T-helper 2 cell treated with Interferon-gamma antibody and Interleukin-4, amounts not matched to agents 5 μg/mL and 100 μg/mL, for 36 hours (primary cell): ENCODE data around the gene CPB1.

ENCODE experiments used
- DNase-seq: peaks from one replicate; pipeline ENCODE4 v3.0.0; 2021; ENCODE audit warnings: low spot score
- H3K27ac Mint-ChIP-seq: one replicate; pipeline ENCODE4 v1.8.0; 2021; ENCODE audit warnings: mild to moderate bottlenecking, mixed read lengths
- H3K27me3 Mint-ChIP-seq: one replicate; pipeline ENCODE4 v1.8.0; 2021; ENCODE audit warnings: low read depth, mixed read lengths
- H3K36me3 Mint-ChIP-seq: one replicate; pipeline ENCODE4 v1.8.0; 2021; ENCODE audit warnings: low read depth, mixed read lengths
- H3K4me1 Mint-ChIP-seq: one replicate; pipeline ENCODE4 v1.8.0; 2021; ENCODE audit warnings: low read depth, mixed read lengths
- H3K4me3 Mint-ChIP-seq: one replicate; pipeline ENCODE4 v1.8.0; 2022; ENCODE audit warnings: mild to moderate bottlenecking, moderate library complexity, mixed read lengths
- H3K9me3 Mint-ChIP-seq: one replicate; pipeline ENCODE4 v1.8.0; 2021; ENCODE audit warnings: mixed read lengths

Gene CPB1

GRCh38 chr3:148815316-148816110 lies 12.1 kb upstream of the CPB1 start:
- Mint-ChIP-seq H3K27ac (no peak overlapping the region), H3K27me3 (no peaks in the 10 kb centered on the region), H3K9me3 (no peaks in the 10 kb centered on the region), H3K4me1 (no peaks in the 10 kb centered on the region), H3K36me3 (no peaks in the 10 kb centered on the region), H3K4me3 (no peak overlapping the region)
- DNase-seq = no peak

- H3K36me3 Mint-ChIP-seq = no peaks in the 10 kb centered on the region
- DNase-seq = no peak
- no peaks in the 10 kb centered on the region for H3K9me3 Mint-ChIP-seq
- H3K27ac Mint-ChIP-seq = no peak overlapping the region
- H3K4me1 Mint-ChIP-seq = no peaks in the 10 kb centered on the region
- no peaks in the 10 kb centered on the region for H3K27me3 Mint-ChIP-seq
- H3K4me3 Mint-ChIP-seq = no peak overlapping the region
Observed at GRCh38 chr3:148816427-148816826, 11.2 kb upstream of the CPB1 start.

DNA sequence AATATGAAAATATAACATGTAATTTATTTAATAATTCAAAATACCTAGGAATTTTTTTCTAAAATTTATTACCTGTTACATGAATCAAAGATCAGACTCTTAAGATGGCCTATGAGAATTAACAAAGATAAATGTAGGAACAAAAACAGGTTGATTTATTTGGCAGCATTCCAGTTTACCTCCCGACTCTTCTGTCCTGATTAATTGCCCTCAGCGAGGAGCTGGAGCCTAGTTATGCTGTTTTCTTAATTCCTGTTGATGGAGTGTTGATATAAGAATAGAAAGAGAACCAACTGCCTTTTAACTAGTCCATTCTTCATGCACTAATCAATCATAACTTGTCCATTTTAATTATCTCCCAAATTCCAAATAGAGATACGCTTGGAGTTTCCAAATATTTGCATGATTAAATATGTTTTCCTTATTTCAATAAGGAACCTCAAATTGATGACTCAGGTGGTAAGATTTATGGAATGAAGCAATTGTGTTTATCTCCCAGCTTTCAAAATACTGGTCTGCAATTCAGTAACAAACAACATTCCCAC lies 10.6 kb upstream of the CPB1 start:
- Mint-ChIP-seq H3K4me3 (no peak overlapping the region), H3K27ac (no peak overlapping the region), H3K9me3 (no peaks in the 10 kb centered on the region), H3K27me3 (no peaks in the 10 kb centered on the region), H3K36me3 (no peaks in the 10 kb centered on the region), H3K4me1 (no peaks in the 10 kb centered on the region)
- DNase-seq = no peak

DNA sequence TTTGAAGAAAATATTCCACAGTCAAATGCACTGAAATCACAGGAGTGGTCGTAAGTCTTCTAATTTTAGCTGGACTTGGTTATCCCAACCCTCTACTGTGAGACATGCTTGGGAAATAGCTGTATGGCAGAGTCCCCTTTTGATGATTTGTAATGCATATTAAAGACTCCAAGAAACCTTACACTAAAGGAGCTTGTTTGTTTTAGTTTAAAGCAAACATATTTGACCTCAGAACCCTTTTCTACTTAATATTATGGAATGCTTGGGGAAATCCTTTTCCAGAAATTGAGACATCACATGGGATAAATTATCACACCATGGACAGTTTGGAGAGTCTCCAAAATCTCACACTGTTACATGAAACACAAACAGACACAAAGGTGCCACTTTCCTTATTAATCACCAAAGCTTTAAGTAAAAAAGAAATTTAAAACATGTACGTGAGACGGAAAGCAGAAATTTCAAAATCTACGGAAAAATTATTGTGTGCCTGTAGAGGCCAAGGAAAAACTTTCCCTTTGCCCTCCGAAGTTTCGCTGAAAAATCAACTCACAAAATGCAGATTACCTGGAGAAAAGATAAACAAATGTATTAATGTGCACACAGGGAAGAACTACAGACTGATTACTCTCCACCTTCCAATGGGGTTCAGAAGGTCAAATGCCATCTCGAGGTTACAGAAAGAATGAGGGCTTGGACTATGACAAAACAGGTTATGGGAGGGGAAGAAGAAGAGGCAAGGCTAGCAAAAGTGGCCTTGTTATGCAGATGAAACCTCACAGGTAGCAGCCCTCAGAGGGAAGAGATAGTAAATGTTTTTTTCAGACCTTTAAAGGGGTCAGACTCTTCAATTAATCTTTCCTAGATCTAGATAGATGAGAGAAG lies 7.0 kb upstream of the CPB1 start:
- Mint-ChIP-seq H3K36me3 (no peaks in the 10 kb centered on the region), H3K4me1 (no peaks in the 10 kb centered on the region), H3K4me3 (no peak overlapping the region), H3K27me3 (peaks cover 2% of the 10 kb centered on the region), H3K27ac (no peak overlapping the region), H3K9me3 (no peaks in the 10 kb centered on the region)
- no peak for DNase-seq

DNA sequence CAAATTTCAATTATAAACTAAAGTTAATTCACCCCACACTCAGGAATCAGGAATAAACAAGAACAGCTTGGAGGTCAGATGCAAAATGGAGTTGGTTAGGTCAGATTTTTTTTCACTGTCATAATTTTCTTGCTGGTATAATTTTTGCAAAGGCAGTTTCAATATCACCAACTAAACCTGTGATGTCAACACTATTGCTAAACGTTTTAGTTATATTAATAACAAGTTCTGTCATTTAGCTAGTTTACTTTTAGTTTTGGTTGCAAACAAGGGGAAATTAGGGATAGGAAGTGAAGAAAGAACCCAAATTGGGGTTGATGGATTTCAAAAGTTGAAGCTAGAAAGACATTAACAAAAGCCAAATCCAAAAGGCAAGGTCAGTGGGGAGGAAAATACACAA lies 4.6 kb upstream of the CPB1 start:
- no peak for DNase-seq
- Mint-ChIP-seq H3K36me3 (no peaks in the 10 kb centered on the region), H3K27ac (no peak overlapping the region), H3K4me3 (no peak overlapping the region), H3K4me1 (no peaks in the 10 kb centered on the region), H3K9me3 (no peaks in the 10 kb centered on the region), H3K27me3 (peaks cover 2% of the 10 kb centered on the region)

DNA sequence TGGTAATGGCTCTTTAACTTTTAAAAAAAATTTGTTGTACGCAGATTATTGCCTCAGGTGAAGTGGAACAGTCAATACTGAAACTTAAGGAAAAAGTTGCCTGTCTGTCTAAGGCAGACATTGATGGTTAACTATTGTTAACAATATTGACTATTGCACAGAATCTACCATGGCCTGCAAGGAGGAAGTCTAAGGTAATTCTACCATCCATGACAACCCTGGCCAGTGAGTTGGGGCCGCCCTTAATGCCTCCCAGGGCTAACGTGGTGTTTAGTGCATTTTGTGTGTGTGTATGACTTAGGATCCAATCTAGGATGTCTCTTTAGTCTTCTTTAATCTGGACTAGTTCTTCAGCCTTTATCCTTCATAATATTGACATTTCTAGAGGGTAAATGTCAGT lies 2.1 kb upstream of the CPB1 start:
- H3K36me3 Mint-ChIP-seq = no peaks in the 10 kb centered on the region
- H3K9me3 Mint-ChIP-seq = no peaks in the 10 kb centered on the region
- no peak overlapping the region for H3K27ac Mint-ChIP-seq
- no peak overlapping the region for H3K4me3 Mint-ChIP-seq
- DNase-seq = no peak
- H3K27me3 Mint-ChIP-seq = peaks cover 2% of the 10 kb centered on the region
- no peaks in the 10 kb centered on the region for H3K4me1 Mint-ChIP-seq

- H3K4me1 Mint-ChIP-seq = no peaks in the 10 kb centered on the region
- H3K27me3 Mint-ChIP-seq = peaks cover 2% of the 10 kb centered on the region
- no peak for DNase-seq
- H3K4me3 Mint-ChIP-seq = no peak overlapping the region
- no peaks in the 10 kb centered on the region for H3K36me3 Mint-ChIP-seq
- no peaks in the 10 kb centered on the region for H3K9me3 Mint-ChIP-seq
- H3K27ac Mint-ChIP-seq = no peak overlapping the region
Observed at GRCh38 chr3:148828136-148828690, 602 bp downstream of the CPB1 start.

- Mint-ChIP-seq H3K4me3 (no peak overlapping the region), H3K27ac (no peak overlapping the region), H3K36me3 (no peaks in the 10 kb centered on the region), H3K9me3 (no peaks in the 10 kb centered on the region), H3K27me3 (no peaks in the 10 kb centered on the region), H3K4me1 (no peaks in the 10 kb centered on the region)
- DNase-seq = no peak
Observed at GRCh38 chr3:148829926-148830325, 2.3 kb downstream of the CPB1 start.

DNA sequence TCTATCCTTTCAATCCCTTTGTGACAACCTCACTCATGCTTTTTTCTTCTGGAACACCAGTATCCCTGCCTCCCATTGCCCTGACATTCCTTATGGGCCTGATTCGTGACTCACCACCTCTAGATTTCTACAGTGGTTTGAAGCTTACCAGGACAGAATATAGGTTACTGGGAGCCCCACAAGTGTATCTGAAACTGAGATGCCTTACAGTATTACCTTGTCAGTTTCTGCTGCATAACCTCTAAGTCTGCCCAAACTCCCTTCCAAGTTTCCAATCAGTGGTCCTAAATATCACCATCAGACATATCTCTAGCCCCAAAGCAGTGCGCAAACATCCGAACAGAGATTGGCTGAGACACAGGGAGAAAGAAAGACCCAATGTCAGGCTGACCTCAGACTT lies 5.6 kb downstream of the CPB1 start:
- Mint-ChIP-seq H3K4me3 (no peak overlapping the region), H3K4me1 (no peaks in the 10 kb centered on the region), H3K27ac (no peak overlapping the region), H3K9me3 (no peaks in the 10 kb centered on the region), H3K27me3 (no peaks in the 10 kb centered on the region), H3K36me3 (no peaks in the 10 kb centered on the region)
- DNase-seq = no peak

- H3K4me3 Mint-ChIP-seq = no peak overlapping the region
Observed at GRCh38 chr3:148839805-148840204, 12.2 kb downstream of the CPB1 start.

DNA sequence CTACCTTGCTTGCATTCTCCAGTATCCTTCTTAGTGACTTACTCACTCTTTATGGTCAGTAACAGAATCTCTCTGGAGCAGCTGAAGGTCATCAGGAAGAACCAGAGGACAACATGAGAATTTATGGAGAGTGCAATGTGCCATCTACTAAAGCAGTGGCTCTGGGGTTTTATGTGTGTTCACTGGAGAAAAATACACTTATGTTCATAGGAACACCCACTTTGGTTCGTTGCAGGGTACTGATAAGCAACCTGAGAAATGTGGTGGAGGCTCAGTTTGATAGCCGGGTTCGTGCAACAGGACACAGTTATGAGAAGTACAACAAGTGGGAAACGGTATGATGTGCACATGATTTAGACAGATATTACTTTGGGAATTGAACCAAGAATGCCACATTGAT lies 12.8 kb downstream of the CPB1 start:
- Mint-ChIP-seq H3K27me3 (no peaks in the 10 kb centered on the region), H3K9me3 (no peaks in the 10 kb centered on the region), H3K27ac (no peak overlapping the region), H3K4me1 (no peaks in the 10 kb centered on the region), H3K36me3 (no peaks in the 10 kb centered on the region), H3K4me3 (no peak overlapping the region)
- DNase-seq = no peak

More at GRCh38 chr3:148839805-148840204, 12.2 kb downstream of the CPB1 start:
- DNase-seq = no peak
- Mint-ChIP-seq H3K27me3 (no peaks in the 10 kb centered on the region), H3K27ac (no peak overlapping the region), H3K4me1 (no peaks in the 10 kb centered on the region), H3K9me3 (no peaks in the 10 kb centered on the region), H3K36me3 (no peaks in the 10 kb centered on the region)

GRCh38 chr3:148845756-148846395 lies 18.3 kb downstream of the CPB1 start:
- H3K4me1 Mint-ChIP-seq = no peaks in the 10 kb centered on the region
- H3K27ac Mint-ChIP-seq = no peak overlapping the region
- H3K4me3 Mint-ChIP-seq = no peak overlapping the region
- no peaks in the 10 kb centered on the region for H3K27me3 Mint-ChIP-seq
- H3K9me3 Mint-ChIP-seq = no peaks in the 10 kb centered on the region
- no peak for DNase-seq
- no peaks in the 10 kb centered on the region for H3K36me3 Mint-ChIP-seq

DNA sequence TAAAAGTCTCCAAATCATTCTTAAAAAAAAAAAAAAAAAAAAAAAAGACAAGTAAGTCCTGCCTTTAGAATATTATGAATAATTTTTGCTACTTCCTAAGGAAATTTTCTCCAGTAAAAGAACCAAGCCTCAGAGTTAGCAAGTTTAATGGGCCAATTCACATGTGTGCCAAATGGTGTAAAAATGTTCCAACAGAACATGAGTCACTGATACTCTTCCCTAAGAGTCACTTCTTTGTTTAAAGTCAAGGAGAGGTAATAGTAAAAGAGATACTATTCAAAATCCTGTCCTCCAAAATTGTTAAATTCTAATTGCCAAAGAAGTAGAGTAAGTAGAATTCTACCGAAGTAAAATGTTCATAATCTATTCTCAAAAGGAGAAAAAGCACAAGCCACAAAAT lies 19.7 kb downstream of the CPB1 start:
- Mint-ChIP-seq H3K4me3 (no peak overlapping the region), H3K27me3 (no peaks in the 10 kb centered on the region), H3K9me3 (no peaks in the 10 kb centered on the region), H3K27ac (no peak overlapping the region), H3K36me3 (no peaks in the 10 kb centered on the region), H3K4me1 (no peaks in the 10 kb centered on the region)
- no peak for DNase-seq

GRCh38 chr3:148848410-148848809 lies 20.8 kb downstream of the CPB1 start:
- Mint-ChIP-seq H3K4me1 (no peaks in the 10 kb centered on the region), H3K27me3 (no peaks in the 10 kb centered on the region), H3K27ac (no peak overlapping the region), H3K36me3 (no peaks in the 10 kb centered on the region), H3K4me3 (no peak overlapping the region), H3K9me3 (no peaks in the 10 kb centered on the region)
- DNase-seq = no peak
